Stimulated activated CD8-positive, alpha-beta memory T cell treated with anti-CD3 and anti-CD28 coated beads, Interleukin-7, amount 100 ng/mL, for 4 hours (primary cell): ENCODE measurements around the gene KRTAP5-7.

ENCODE experiments used
- DNase-seq, 2 donors: peaks; one replicate each; pipeline ENCODE4 v3.0.0-alpha.2; 2020; ENCODE audit warnings: low read depth in 2 of 2

The KRTAP5-7 gene

GRCh38 chr11:71495286-71496230 is 31.5 kb upstream of the KRTAP5-7 start:
- DNase-seq: no peak

GRCh38 chr11:71496421-71496820 is 30.6 kb upstream of the KRTAP5-7 start:
- no peak for DNase-seq

- no peak for DNase-seq
Observed at GRCh38 chr11:71498091-71498490, 29.0 kb upstream of the KRTAP5-7 start.

GRCh38 chr11:71499125-71499524 is 27.9 kb upstream of the KRTAP5-7 start:
- DNase-seq: no peak

- no peak for DNase-seq
Observed at GRCh38 chr11:71499546-71499945, 27.5 kb upstream of the KRTAP5-7 start.

GRCh38 chr11:71500601-71501021 is 26.5 kb upstream of the KRTAP5-7 start:
- no peak for DNase-seq

- no peak for DNase-seq
Observed at GRCh38 chr11:71501071-71501985, 25.7 kb upstream of the KRTAP5-7 start.

GRCh38 chr11:71502026-71502425 is 25.0 kb upstream of the KRTAP5-7 start:
- DNase-seq: no peak

GRCh38 chr11:71502871-71503435 is 24.1 kb upstream of the KRTAP5-7 start:
- no peak for DNase-seq

- DNase-seq: no peak
Observed at GRCh38 chr11:71504531-71504930, 22.5 kb upstream of the KRTAP5-7 start.

- DNase-seq: no peak
Observed at GRCh38 chr11:71505001-71505400, 22.1 kb upstream of the KRTAP5-7 start.

GRCh38 chr11:71505781-71506180 is 21.3 kb upstream of the KRTAP5-7 start:
- DNase-seq: no peak

- no peak for DNase-seq
Observed at GRCh38 chr11:71507102-71507501, 20.0 kb upstream of the KRTAP5-7 start.

- no peak for DNase-seq
Observed at GRCh38 chr11:71518506-71519471, 8.3 kb upstream of the KRTAP5-7 start.

GRCh38 chr11:71519546-71519945 is 7.5 kb upstream of the KRTAP5-7 start:
- no peak for DNase-seq

GRCh38 chr11:71525188-71525937 is 1.7 kb upstream of the KRTAP5-7 start:
- no peak for DNase-seq

GRCh38 chr11:71525938-71526495 is 1.1 kb upstream of the KRTAP5-7 start:
- no peak for DNase-seq

- no peak for DNase-seq
Observed at GRCh38 chr11:71527576-71528210, 626 bp downstream of the KRTAP5-7 start.

- DNase-seq: no peak
Observed at GRCh38 chr11:71530602-71531001, 3.5 kb downstream of the KRTAP5-7 start.
